ENCODE measurements around the gene FCHSD2. TPM values are rescaled to one million over a fixed set of nuclear protein-coding genes. Genes with fewer than 3 reads are reported as not detected.

FCHSD2 gene
- total RNA-seq, 1 experiment from 2014 or later: 22.6 TPM

DNA sequence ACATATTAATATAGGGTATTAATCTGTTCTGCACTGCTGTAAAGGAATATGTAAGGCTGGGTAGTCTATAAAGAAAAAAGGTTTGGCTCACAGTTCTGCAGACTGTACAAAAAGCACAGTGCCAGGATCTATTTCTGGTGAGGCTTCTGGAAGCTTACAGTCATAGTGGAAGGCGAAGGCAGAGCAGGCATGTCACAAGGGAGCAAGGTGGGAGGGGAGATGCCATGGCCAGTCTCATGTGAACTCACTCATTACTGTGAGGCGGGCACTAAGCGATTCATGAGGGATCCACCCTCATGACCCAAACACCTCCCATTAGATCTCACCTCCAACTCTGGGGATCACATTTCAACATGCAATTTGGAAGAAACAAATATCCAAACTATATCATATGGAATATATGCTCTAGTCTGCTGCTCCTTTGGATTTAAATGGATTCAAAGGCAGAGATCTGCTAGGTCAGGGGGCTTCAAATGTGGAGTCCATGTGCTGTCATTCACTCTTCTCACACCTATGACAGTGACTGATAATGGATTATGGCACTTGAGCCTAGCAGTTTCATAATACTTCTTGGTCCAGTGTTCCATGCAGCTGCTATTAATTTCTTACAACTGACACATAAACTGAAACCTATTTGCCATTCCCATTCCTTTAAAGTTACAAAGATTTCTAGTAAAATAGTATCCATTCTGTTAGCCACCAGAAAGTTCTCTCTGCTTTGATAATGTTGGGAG, 182.0 kb downstream of the FCHSD2 start:
- Histone ChIP-seq H2AFZ (no peak overlapping the region), H3K4me1 (replicated peaks; ENCODE audit: insufficient read depth) (no peaks in the 10 kb centered on the region; the same call in 1 of the 2 replicates), H3K27ac (no peak overlapping the region), H3K36me3 (ENCODE audit: low read depth) (no peaks in the 10 kb centered on the region), H3K27me3 (ENCODE audit: insufficient read depth, low read depth) (no peaks in the 10 kb centered on the region), H3K9me2 (ENCODE audit: insufficient read depth) (0 out of 2 replicates have a peak, but pooled peaks cover 4% of the 10 kb centered on the region), H3F3A (ENCODE audit: insufficient read depth, low read depth) (peaks cover 12% of the 10 kb centered on the region; the same call in 1 of the 2 replicates), H4K20me1 (ENCODE audit: insufficient read depth) (no peaks in the 10 kb centered on the region), H3K79me2 (ENCODE audit: low read depth) (no peaks in the 10 kb centered on the region), H3K9me3 (ENCODE audit: insufficient read depth, low read depth) (no peaks in the 10 kb centered on the region), H3K4me3 (no peak overlapping the region), H3K4me2 (no peak overlapping the region)
- no peak for DNase-seq
- intact Hi-C loops (cut with micrococcal nuclease; ENCODE audit: unreplicated experiment): no loop called here
- ChIA-PET POLR2A (ENCODE audit: unreplicated experiment) (no interaction called here), CTCF (no interaction called here)
- no peak for TF ChIP-seq EZH2 (IDR thresholded peaks at IDR 0.05; ENCODE audit: low read depth)
- TF ChIP-seq, protein P1, sequence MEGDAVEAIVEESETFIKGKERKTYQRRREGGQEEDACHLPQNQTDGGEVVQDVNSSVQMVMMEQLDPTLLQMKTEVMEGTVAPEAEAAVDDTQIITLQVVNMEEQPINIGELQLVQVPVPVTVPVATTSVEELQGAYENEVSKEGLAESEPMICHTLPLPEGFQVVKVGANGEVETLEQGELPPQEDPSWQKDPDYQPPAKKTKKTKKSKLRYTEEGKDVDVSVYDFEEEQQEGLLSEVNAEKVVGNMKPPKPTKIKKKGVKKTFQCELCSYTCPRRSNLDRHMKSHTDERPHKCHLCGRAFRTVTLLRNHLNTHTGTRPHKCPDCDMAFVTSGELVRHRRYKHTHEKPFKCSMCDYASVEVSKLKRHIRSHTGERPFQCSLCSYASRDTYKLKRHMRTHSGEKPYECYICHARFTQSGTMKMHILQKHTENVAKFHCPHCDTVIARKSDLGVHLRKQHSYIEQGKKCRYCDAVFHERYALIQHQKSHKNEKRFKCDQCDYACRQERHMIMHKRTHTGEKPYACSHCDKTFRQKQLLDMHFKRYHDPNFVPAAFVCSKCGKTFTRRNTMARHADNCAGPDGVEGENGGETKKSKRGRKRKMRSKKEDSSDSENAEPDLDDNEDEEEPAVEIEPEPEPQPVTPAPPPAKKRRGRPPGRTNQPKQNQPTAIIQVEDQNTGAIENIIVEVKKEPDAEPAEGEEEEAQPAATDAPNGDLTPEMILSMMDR (conservative IDR thresholded peaks at IDR 0.05): no peak
- BruUV-seq (replicated peaks): no TSS peak

DNA sequence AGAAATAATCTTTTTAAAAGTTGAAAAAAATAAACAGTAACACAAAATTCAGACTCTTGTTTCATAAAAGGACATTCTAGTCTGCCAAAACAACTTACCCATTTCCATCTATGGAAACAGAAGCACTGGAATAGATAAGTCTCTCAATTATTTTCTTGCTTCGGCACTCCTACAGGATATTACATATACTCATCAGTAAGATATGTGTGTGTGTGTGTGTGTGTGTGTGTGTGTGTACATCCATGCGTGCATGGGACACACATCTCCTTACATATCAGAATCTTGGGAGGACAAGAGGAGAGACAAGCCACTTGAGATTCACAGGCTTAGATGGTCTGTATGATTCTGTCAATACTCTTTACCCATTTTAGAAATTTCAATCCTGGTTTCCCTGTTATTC, 183.3 kb downstream of the FCHSD2 start:
- no peak for TF ChIP-seq EZH2 (IDR thresholded peaks at IDR 0.05; ENCODE audit: low read depth)
- TF ChIP-seq, protein P1 (conservative IDR thresholded peaks at IDR 0.05): no peak
- Histone ChIP-seq H3K27ac (no peak overlapping the region), H3K9me2 (ENCODE audit: insufficient read depth) (0 out of 2 replicates have a peak, but pooled peaks cover 4% of the 10 kb centered on the region), H4K20me1 (ENCODE audit: insufficient read depth) (no peaks in the 10 kb centered on the region), H3K79me2 (ENCODE audit: low read depth) (no peaks in the 10 kb centered on the region), H2AFZ (no peak overlapping the region), H3K36me3 (ENCODE audit: low read depth) (no peaks in the 10 kb centered on the region), H3K4me2 (no peak overlapping the region), H3K4me3 (no peak overlapping the region), H3K27me3 (ENCODE audit: insufficient read depth, low read depth) (no peaks in the 10 kb centered on the region), H3K9me3 (ENCODE audit: insufficient read depth, low read depth) (no peaks in the 10 kb centered on the region), H3K4me1 (replicated peaks; ENCODE audit: insufficient read depth) (no peaks in the 10 kb centered on the region; the same call in 1 of the 2 replicates), H3F3A (ENCODE audit: insufficient read depth, low read depth) (peaks cover 12% of the 10 kb centered on the region; the same call in 1 of the 2 replicates)
- POLR2A ChIA-PET (ENCODE audit: unreplicated experiment): no interaction called here
- intact Hi-C loops (cut with micrococcal nuclease; ENCODE audit: unreplicated experiment): no loop called here
- no peak for DNase-seq
- BruUV-seq (replicated peaks): no TSS peak
- CTCF ChIA-PET: no interaction called here

DNA sequence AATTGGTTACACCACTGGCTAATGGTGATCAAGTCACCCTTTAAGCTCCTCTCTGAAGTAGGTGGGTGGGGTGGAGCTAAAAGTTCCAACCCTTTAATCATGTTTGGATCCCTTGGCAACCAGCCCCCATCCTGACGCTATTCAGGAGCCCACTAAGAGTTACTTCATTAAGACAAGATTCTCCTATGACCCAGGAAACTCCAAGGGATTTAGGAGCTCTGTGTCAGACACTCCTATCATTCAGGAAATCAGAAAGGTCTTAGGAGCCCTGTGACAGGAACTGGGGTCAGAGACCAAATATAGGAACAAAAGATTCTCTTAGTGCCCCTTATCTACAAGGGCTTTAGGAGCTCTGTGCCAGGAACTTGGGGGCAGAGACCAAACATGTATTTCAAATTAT, 186.7 kb downstream of the FCHSD2 start:
- no TSS peak for BruUV-seq (replicated peaks)
- ChIA-PET CTCF (no interaction called here), POLR2A (ENCODE audit: unreplicated experiment) (interaction anchor here (0.6 kb wide), 1 partner anchor 8 kb away, joined by 3 read pairs; no protein-coding TSS in a partner anchor)

More for the DNA sequence above, 186.7 kb downstream of the FCHSD2 start:
- Histone ChIP-seq H4K20me1 (ENCODE audit: insufficient read depth) (no peaks in the 10 kb centered on the region), H3K4me1 (replicated peaks; ENCODE audit: insufficient read depth) (no peaks in the 10 kb centered on the region), H3K36me3 (ENCODE audit: low read depth) (no peaks in the 10 kb centered on the region), H3K27ac (no peak overlapping the region), H3K4me3 (no peak overlapping the region), H2AFZ (no peak overlapping the region), H3F3A (ENCODE audit: insufficient read depth, low read depth) (0 out of 2 replicates have a peak, but pooled peaks cover 4% of the 10 kb centered on the region), H3K4me2 (no peak overlapping the region), H3K79me2 (ENCODE audit: low read depth) (no peaks in the 10 kb centered on the region), H3K9me2 (ENCODE audit: insufficient read depth) (0 out of 2 replicates have a peak, but pooled peaks cover 4% of the 10 kb centered on the region), H3K27me3 (ENCODE audit: insufficient read depth, low read depth) (no peaks in the 10 kb centered on the region), H3K9me3 (ENCODE audit: insufficient read depth, low read depth) (no peaks in the 10 kb centered on the region)
- intact Hi-C loops (cut with micrococcal nuclease; ENCODE audit: unreplicated experiment): no loop called here
- no peak for TF ChIP-seq EZH2 (IDR thresholded peaks at IDR 0.05; ENCODE audit: low read depth)
- TF ChIP-seq, protein P1 (conservative IDR thresholded peaks at IDR 0.05): no peak
- DNase-seq: no peak

All from PC-9 (cell line).